ELF-1 (cell line): ENCODE data around the gene CLMN.
A peak's percentile ranks its signal among the peaks of the same experiment; 100 is the strongest.
"Not testable (repeated sequence)": the region's sequence is repeated elsewhere in the genome, so short reads cannot be mapped to it uniquely, and the experiment has no call there.

Experiments
- DNase-seq: peaks from one replicate; pipeline ENCODE4 v3.0.0-alpha.2; 2016; ENCODE audit warnings: low read depth, low spot score

Gene CLMN

GRCh38 chr14:95220663-95221231, 99.0 kb downstream of the CLMN start:
- DNase-seq = peak; percentile 65

DNA sequence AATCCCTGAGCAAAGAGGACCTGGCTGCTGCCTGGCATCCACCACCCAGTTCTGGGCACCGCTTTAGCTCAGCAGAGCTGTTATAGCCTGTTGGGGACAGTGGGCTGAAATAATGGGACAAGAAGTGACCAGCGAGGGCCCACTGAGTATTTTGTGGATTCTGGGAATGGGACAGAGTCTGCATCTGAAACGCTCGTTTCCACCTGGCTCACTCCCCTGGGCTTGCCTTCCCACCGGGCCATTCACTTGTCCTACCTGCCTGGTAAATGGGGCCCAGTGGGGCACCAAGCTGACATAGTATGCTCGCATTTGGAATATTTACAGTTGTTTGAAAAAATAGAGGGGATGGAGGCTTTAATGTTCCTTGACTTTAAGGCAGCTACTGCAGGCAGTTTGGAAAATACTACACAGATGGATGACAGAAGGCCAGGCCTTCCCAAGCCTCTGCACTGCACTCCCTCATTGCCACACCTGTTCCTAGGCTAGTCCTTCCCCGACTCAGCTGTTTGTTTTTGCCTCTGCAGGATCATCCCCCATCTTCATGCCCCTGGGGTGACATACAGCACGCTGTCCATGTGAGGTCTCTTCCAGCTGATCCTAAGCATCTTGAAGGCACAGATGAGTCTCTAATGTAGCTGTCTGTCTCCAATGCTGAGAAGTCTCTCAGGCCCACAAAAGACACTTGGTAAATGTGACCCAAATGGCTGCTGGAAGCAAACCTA, 101.1 kb downstream of the CLMN start:
- no peak for DNase-seq

- DNase-seq = no peak
Measured at GRCh38 chr14:95218006-95218405, 101.7 kb downstream of the CLMN start.

- peak; percentile 69 for DNase-seq
Measured at GRCh38 chr14:95217391-95217900, 102.3 kb downstream of the CLMN start.

DNA sequence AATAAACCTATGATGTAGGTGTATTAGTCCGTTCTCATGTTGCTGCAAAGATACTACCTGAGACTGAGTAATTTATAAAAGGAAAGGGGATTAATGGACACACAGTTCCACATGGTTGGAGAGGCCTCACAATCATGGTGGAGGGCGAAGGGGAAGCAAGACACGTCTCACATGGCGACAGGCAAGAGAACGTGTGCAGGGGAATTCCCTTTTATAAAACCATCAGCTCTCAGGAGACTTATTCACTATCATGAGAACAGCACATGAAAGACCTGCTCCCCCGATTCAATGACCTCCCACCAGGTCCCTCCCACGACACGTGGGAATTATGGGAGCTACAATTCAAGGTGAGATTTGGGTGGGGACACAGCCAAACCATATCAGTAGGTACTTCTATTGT, 103.7 kb downstream of the CLMN start:
- no peak for DNase-seq

DNA sequence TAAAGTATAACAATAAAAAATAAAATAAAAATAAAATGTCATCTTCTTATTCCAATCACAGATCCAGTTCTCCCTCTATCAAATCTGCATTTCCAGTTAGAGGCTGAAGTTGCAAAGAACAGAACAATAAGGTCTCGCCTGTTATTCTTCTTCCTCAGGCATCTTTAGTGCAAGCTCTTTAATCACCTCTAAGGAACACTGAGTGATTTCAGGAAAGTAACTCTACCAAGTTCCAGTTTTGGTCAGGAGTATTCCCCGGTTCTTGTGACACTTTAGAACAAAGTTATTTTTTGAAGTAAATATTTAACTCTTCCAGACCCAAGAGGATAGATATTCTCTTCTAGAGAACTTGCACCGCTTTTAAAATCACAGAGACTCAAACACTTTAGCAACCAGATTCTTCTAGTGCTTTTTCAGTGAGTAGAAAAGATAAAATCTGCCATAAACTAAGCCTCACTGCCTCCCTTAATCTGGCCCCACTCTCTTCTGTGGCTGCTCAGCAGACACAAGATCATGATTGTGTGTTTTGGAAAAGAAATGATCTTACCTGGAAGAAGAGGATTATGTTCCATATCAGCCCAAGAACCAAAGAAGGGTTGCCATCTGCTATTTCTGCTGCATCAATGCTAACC, 104.5 kb downstream of the CLMN start:
- DNase-seq = no peak

DNA sequence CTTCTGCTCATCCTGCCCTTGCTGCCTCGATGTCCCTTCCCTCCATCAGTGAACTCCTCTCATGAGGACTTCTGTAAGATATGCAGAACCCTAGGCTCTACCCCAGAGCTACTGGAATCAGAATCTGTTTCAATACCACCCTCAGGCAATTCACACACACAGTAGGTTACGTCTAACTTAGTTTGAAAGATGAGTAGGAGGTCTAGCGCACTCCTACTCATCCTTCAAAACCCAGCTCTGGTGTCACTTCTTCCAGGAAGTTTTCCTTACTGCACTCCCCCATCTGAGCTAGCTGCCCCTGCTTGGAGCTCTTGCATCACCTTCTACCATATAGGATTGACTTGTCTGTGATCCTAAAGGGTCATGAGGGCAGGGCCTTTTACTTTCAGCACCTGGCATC, 105.9 kb downstream of the CLMN start:
- no peak for DNase-seq

DNA sequence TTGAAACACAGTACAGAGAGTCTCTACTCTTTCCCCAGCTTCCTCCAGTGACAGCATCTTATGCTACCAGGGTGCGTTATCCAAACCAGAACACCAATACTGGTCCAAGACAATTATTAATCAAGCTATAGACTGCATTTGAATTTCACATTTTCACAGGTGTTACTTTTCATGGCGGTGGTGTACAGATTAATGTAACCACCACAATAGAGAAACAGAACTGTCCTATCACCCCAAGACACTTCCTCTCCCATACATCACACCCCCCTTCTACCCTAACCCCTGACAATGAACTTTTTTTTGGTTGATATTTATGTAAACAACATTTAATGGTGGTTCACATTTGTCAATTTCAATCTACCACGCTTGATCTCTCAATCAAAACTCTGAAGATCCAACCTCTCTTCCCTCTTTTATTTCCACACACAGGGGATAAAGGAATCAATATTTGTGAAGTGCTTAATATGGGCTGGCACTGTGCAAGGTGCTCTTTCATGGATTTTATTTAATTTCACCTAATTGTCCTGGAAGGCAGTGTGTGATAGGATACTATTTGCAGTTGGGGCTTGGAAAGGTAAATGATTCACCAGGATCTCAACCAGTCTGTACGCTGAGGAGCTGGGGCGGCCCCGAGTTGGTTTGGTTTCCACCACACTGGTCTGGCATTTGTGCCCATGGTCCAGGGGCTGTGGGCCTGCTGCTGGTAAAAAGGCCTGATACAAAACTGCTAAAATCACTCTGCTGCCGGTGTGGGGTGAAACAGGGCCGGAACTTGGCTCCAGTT, 107.8 kb downstream of the CLMN start:
- DNase-seq = no peak

DNA sequence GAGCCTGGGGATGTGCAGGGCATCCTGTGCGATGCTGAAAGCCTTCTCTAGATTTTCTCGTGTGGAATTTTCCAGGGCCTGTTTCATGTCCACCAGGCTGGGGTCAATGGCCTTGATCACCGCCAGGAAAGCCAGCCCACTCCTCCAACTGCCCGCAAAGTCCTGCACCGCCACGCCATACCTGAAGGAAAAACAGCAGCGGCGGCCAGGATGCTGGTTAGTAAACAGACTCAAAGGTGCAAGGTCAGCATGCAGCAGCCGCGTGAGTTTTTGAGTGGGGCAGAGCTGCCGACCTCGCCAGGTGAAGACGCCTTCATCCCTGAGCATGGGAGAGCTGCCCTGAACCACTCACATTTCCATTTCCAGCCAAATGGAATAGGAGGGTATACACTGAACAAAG, 109.0 kb downstream of the CLMN start:
- no peak for DNase-seq

- no peak for DNase-seq
Measured at GRCh38 chr14:95208598-95208997, 111.1 kb downstream of the CLMN start.

DNA sequence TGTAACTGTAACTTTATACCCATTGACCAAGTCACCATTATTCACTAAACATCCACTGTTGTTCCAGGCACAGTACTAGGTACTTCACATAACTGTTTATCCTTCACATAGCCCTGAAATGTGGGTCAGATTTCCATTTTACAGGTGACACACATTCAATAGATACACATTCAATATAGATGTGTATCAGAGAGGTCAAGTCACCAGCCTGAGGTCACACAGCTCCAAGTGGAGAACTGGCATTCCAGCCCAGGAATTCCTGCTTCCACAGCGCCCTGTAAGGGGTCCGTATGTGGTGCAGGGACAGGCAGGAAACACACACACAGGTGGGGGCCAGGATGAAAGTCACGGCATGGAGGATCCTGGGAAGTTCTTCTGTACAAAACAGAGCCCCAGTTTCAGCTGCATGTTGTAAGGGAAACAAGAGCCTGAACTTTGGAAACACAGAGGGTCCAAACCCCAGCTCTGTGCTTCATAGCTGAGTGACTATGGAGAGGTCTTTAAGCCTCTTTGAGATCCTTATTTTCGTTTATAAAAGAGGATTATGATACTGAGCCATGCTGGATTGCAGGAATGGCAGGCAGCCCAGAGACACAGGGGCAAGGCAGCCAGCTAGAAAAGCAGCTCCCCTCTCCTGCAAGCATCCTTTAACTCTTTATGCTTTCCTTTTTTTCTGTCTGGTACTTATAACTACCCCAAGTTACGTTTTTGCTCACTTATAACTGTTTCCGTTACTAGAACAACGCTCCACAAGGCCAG, 112.1 kb downstream of the CLMN start:
- DNase-seq = no peak

GRCh38 chr14:95206534-95206933, 113.2 kb downstream of the CLMN start:
- DNase-seq = no peak

DNA sequence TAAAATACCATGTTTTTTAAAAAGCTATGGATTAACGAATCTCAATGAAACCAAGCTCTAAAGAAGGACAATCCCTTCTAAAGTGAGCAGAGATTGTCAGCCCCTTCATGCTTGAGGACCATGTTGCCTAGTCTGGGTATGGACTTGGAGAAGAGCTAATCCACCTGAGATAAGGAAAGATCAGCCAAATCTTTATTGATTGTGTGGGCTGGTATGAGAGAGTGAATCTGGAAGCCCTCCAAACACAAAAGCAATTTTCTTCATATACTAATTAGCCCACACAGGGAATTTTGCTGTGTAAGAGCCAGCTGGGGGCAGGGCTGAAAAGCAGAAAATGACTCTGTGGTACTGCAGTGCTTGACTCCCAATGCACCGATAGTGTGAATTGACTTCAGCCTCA, 115.0 kb downstream of the CLMN start:
- no peak for DNase-seq

DNA sequence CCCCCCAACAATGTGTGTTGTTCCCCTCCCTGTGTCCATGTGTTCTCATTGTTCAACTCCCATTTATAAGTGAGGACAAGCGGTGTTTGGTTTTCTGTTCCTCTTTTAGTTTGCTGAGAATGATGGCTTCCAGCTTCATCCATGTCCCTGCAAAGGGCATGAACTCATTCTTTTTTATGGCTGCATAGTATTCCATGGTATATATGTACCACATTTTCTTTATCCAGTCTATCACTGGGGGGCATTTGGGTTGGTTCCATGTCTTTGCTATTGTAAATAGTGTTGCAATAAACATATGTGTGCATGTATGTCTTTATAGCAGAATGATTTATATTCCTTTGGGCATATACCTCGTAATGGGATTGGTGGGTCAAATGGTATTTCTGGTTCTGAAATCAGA, 118.0 kb downstream of the CLMN start:
- not testable (repeated sequence) for DNase-seq

DNA sequence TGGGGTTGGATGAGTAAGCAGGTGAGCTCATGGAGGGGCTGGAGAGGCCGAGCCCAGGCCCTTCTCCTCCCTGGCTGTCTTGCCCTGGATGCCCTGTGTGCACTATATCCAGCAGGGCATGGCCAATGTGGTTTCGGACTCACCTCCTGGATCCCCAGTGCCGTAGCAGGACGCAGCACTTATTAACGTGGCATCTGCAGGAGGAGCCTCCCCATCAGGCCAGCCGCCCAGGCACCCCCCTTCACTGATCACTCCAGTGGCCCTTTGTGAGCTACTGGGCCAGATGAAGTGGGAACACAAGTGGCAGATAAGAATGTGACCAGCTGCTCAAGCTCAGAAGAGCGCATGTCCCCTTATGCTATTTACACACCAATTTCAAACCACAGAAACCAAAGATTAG, 119.3 kb downstream of the CLMN start:
- DNase-seq = no peak

DNA sequence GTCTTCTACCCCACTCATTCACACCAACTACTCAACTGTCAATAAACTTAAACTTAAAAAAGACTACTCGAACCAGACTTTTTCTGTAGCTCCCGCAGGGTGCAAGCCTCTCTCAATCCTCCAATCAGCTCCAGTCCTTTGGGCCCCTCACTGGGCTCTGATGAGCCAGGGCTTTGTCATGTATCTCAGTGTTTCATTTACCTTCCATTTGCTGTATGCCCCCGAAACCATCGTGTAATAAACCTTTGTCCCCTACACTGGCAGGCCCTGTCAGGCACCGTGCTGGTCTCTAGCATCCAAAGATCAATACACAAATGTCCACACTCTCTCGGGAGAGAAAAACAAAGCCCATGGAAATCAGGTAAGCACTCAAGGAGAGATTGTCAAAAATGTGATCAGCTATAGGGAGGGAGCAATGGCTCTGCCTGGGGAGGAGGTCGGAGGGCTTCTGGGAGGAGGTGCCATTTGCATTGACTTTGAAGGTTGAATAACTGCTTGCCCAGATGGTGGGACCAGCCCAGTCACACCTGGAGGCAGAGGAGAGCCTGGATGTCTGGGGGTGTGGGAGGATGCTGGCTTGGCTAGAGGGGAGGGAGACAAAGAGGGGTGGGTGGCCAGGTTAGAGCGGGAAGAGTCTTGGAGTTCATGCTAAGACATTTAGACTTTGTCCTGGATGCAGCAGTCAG, 120.3 kb downstream of the CLMN start:
- DNase-seq = no peak

DNA sequence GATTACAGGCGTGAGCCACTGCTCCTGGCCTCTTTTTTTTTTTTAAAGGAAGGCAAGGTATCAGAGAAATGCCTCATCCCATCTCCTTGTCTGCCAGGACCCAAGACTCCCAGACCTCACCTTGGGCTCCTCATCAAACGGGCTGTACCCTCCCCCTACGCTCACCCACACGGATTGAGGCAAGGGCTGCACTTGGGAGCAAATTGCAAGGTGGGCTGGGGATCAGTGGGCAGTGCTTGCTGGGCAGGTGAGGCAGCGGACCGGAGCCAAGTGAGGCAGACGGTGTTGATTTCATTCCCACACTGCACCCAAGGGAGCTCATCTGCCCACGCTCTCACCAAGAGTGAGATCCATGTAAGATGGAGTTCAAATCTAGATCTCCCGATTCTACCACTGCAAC, 121.4 kb downstream of the CLMN start:
- no peak for DNase-seq

- peak; percentile 82 for DNase-seq
Measured at GRCh38 chr14:95197551-95197950, 122.2 kb downstream of the CLMN start.

GRCh38 chr14:95196826-95197545, 122.7 kb downstream of the CLMN start:
- DNase-seq = no peak

- DNase-seq = no peak
Measured at GRCh38 chr14:95196268-95196667, 123.4 kb downstream of the CLMN start.
